ENCODE measurements around the gene SLC35F3.

Gene SLC35F3

DNA sequence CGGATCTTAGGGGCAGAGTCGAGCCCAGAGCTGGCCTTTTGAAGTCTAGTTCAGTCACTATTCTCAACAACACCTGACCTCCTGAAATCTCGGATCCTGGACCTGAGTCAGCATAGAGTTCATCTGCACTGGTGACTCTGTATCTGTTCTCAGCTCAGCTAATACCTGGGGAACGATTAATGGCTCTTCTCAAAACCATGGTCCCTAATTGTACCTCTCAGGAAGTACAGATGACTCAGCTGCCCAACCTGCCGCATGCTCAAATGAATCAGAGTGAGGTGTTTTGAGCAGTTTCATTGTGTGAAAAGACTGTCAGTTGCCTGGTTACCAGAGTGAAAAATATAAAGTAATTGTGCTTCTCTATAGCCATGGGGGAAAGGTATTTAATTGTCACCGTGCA, 89.2 kb downstream of the SLC35F3 start:
- no peak overlapping the region for H3K27ac ChIP-seq (ENCODE audit: low read depth, low read length)

GRCh38 chr1:233994112-233994511, 89.6 kb downstream of the SLC35F3 start:
- TF ChIP-seq EZH2phosphoT487 (conservative IDR thresholded peaks at IDR 0.05; ENCODE audit: low read length): no peak
- TF ChIP-seq, protein P1, sequence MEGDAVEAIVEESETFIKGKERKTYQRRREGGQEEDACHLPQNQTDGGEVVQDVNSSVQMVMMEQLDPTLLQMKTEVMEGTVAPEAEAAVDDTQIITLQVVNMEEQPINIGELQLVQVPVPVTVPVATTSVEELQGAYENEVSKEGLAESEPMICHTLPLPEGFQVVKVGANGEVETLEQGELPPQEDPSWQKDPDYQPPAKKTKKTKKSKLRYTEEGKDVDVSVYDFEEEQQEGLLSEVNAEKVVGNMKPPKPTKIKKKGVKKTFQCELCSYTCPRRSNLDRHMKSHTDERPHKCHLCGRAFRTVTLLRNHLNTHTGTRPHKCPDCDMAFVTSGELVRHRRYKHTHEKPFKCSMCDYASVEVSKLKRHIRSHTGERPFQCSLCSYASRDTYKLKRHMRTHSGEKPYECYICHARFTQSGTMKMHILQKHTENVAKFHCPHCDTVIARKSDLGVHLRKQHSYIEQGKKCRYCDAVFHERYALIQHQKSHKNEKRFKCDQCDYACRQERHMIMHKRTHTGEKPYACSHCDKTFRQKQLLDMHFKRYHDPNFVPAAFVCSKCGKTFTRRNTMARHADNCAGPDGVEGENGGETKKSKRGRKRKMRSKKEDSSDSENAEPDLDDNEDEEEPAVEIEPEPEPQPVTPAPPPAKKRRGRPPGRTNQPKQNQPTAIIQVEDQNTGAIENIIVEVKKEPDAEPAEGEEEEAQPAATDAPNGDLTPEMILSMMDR (IDR thresholded peaks at IDR 0.05; ENCODE audit: insufficient read depth, low read length, poor library complexity, severe bottlenecking): no peak
- H2AFZ ChIP-seq (ENCODE audit: low read depth, low read length, severe bottlenecking): no peak overlapping the region
- H3K27me3 ChIP-seq (ENCODE audit: low read length): no peaks in the 10 kb centered on the region
- no peaks in the 10 kb centered on the region for H3K79me2 ChIP-seq (ENCODE audit: insufficient read depth, low read length)
- H3F3A ChIP-seq (ENCODE audit: insufficient read depth): no peaks in the 10 kb centered on the region
- H3K4me3 ChIP-seq (ENCODE audit: insufficient read depth, low read length, poor library complexity, severe bottlenecking): no peak overlapping the region
- H4K20me1 ChIP-seq (ENCODE audit: low read depth, low read length): no peaks in the 10 kb centered on the region
- H3K9me2 ChIP-seq (replicated peaks; ENCODE audit: insufficient read depth, low read length): no peaks in the 10 kb centered on the region
- H3K4me2 ChIP-seq (ENCODE audit: low read depth, low read length, poor library complexity, severe bottlenecking): no peak overlapping the region
- H3K36me3 ChIP-seq (ENCODE audit: low read length): no peaks in the 10 kb centered on the region
- H3K9me3 ChIP-seq (ENCODE audit: insufficient read depth, low read length): no peaks in the 10 kb centered on the region
- no peak overlapping the region for H3K27ac ChIP-seq (ENCODE audit: low read depth, low read length)
- no peak overlapping the region for H3K9ac ChIP-seq (ENCODE audit: low read length)

More for the DNA sequence above, 89.2 kb downstream of the SLC35F3 start:
- H3K9me2 ChIP-seq (replicated peaks; ENCODE audit: insufficient read depth, low read length): no peaks in the 10 kb centered on the region
- no peaks in the 10 kb centered on the region for H4K20me1 ChIP-seq (ENCODE audit: low read depth, low read length)
- no peaks in the 10 kb centered on the region for H3K79me2 ChIP-seq (ENCODE audit: insufficient read depth, low read length)
- no peaks in the 10 kb centered on the region for H3K27me3 ChIP-seq (ENCODE audit: low read length)
- no peaks in the 10 kb centered on the region for H3F3A ChIP-seq (ENCODE audit: insufficient read depth)
- H2AFZ ChIP-seq (ENCODE audit: low read depth, low read length, severe bottlenecking): no peak overlapping the region
- H3K9me3 ChIP-seq (ENCODE audit: insufficient read depth, low read length): no peaks in the 10 kb centered on the region
- no peaks in the 10 kb centered on the region for H3K36me3 ChIP-seq (ENCODE audit: low read length)
- no peak overlapping the region for H3K4me2 ChIP-seq (ENCODE audit: low read depth, low read length, poor library complexity, severe bottlenecking)
- H3K9ac ChIP-seq (ENCODE audit: low read length): no peak overlapping the region
- no peak for TF ChIP-seq EZH2phosphoT487 (conservative IDR thresholded peaks at IDR 0.05; ENCODE audit: low read length)
- TF ChIP-seq, protein P1 (IDR thresholded peaks at IDR 0.05; ENCODE audit: insufficient read depth, low read length, poor library complexity, severe bottlenecking): no peak
- H3K4me3 ChIP-seq (ENCODE audit: insufficient read depth, low read length, poor library complexity, severe bottlenecking): no peak overlapping the region

DNA sequence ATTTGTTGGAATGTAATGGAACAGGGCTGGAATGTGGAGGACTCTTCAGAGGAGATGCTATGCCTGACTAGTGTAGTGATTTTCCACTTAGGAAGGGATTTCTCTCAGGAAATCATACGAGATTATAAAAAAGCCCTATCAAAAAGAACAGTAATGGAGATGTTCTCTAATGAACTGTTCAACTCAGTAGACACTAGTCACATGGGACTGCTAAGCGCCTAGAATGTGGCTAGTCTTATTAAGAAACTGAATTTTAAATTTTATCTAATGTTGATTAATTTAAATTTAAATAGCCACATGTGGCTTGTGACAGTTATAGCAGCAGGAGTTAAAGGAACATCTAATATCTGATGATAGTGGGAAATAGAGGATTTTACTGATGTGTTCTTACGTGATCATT, 94.0 kb downstream of the SLC35F3 start:
- TF ChIP-seq, protein P1 (IDR thresholded peaks at IDR 0.05; ENCODE audit: insufficient read depth, low read length, poor library complexity, severe bottlenecking): no peak
- no peak for TF ChIP-seq EZH2phosphoT487 (conservative IDR thresholded peaks at IDR 0.05; ENCODE audit: low read length)
- Histone ChIP-seq H2AFZ (ENCODE audit: low read depth, low read length, severe bottlenecking) (no peak overlapping the region), H3K4me3 (ENCODE audit: insufficient read depth, low read length, poor library complexity, severe bottlenecking) (no peak overlapping the region), H3K27me3 (ENCODE audit: low read length) (no peaks in the 10 kb centered on the region), H3K27ac (ENCODE audit: low read depth, low read length) (no peak overlapping the region), H3K9me3 (ENCODE audit: insufficient read depth, low read length) (no peaks in the 10 kb centered on the region), H3K9ac (ENCODE audit: low read length) (no peak overlapping the region), H3K4me2 (ENCODE audit: low read depth, low read length, poor library complexity, severe bottlenecking) (no peak overlapping the region), H3K36me3 (ENCODE audit: low read length) (no peaks in the 10 kb centered on the region), H3K79me2 (ENCODE audit: insufficient read depth, low read length) (no peaks in the 10 kb centered on the region), H4K20me1 (ENCODE audit: low read depth, low read length) (no peaks in the 10 kb centered on the region), H3K9me2 (replicated peaks; ENCODE audit: insufficient read depth, low read length) (no peaks in the 10 kb centered on the region), H3F3A (ENCODE audit: insufficient read depth) (no peaks in the 10 kb centered on the region)
